ENCODE data around the gene WWOX.

The WWOX gene

GRCh38 chr16:78709137-78709884 is 609.9 kb downstream of the WWOX start:
- H3K4me3 ChIP-seq (ENCODE audit: low read length): no peak overlapping the region
- no peak for TF ChIP-seq ZNF274 (IDR thresholded peaks at IDR 0.05; ENCODE audit: low read depth, low read length)

- TF ChIP-seq ZNF274 (IDR thresholded peaks at IDR 0.05; ENCODE audit: low read depth, low read length): no peak
- H3K4me3 ChIP-seq (ENCODE audit: low read length): no peak overlapping the region
These were observed 615.7 kb downstream of the WWOX start for GRCh38 chr16:78715106-78715505.

GRCh38 chr16:78715673-78716072 is 616.2 kb downstream of the WWOX start:
- H3K4me3 ChIP-seq (ENCODE audit: low read length): no peak overlapping the region
- TF ChIP-seq ZNF274 (IDR thresholded peaks at IDR 0.05; ENCODE audit: low read depth, low read length): no peak

- no peak overlapping the region for H3K4me3 ChIP-seq (ENCODE audit: low read length)
- TF ChIP-seq ZNF274 (IDR thresholded peaks at IDR 0.05; ENCODE audit: low read depth, low read length): no peak
These were observed 618.7 kb downstream of the WWOX start for GRCh38 chr16:78718141-78718540.

GRCh38 chr16:78720416-78720815 is 621.0 kb downstream of the WWOX start:
- TF ChIP-seq ZNF274 (IDR thresholded peaks at IDR 0.05; ENCODE audit: low read depth, low read length): no peak
- H3K4me3 ChIP-seq (ENCODE audit: low read length): no peak overlapping the region

GRCh38 chr16:78727536-78727935 is 628.1 kb downstream of the WWOX start:
- TF ChIP-seq ZNF274 (IDR thresholded peaks at IDR 0.05; ENCODE audit: low read depth, low read length): no peak
- H3K4me3 ChIP-seq (ENCODE audit: low read length): no peak overlapping the region

GRCh38 chr16:78729687-78730086 is 630.2 kb downstream of the WWOX start:
- H3K4me3 ChIP-seq (ENCODE audit: low read length): no peak overlapping the region
- TF ChIP-seq ZNF274 (IDR thresholded peaks at IDR 0.05; ENCODE audit: low read depth, low read length): no peak

GRCh38 chr16:78731785-78732184 is 632.3 kb downstream of the WWOX start:
- no peak for TF ChIP-seq ZNF274 (IDR thresholded peaks at IDR 0.05; ENCODE audit: low read depth, low read length)
- no peak overlapping the region for H3K4me3 ChIP-seq (ENCODE audit: low read length)

GRCh38 chr16:78732696-78733095 is 633.2 kb downstream of the WWOX start:
- H3K4me3 ChIP-seq (ENCODE audit: low read length): no peak overlapping the region
- no peak for TF ChIP-seq ZNF274 (IDR thresholded peaks at IDR 0.05; ENCODE audit: low read depth, low read length)

- TF ChIP-seq ZNF274 (IDR thresholded peaks at IDR 0.05; ENCODE audit: low read depth, low read length): no peak
- H3K4me3 ChIP-seq (ENCODE audit: low read length): no peak overlapping the region
These were observed 635.9 kb downstream of the WWOX start for GRCh38 chr16:78735337-78735736.

- H3K4me3 ChIP-seq (ENCODE audit: low read length): no peak overlapping the region
- TF ChIP-seq ZNF274 (IDR thresholded peaks at IDR 0.05; ENCODE audit: low read depth, low read length): no peak
These were observed 638.2 kb downstream of the WWOX start for GRCh38 chr16:78737630-78738029.

GRCh38 chr16:78738557-78738956 is 639.1 kb downstream of the WWOX start:
- no peak for TF ChIP-seq ZNF274 (IDR thresholded peaks at IDR 0.05; ENCODE audit: low read depth, low read length)
- H3K4me3 ChIP-seq (ENCODE audit: low read length): no peak overlapping the region

- no peak for TF ChIP-seq ZNF274 (IDR thresholded peaks at IDR 0.05; ENCODE audit: low read depth, low read length)
- H3K4me3 ChIP-seq (ENCODE audit: low read length): no peak overlapping the region
These were observed 640.8 kb downstream of the WWOX start for GRCh38 chr16:78740269-78740668.

- H3K4me3 ChIP-seq (ENCODE audit: low read length): peak overlapping the region; percentile 26; the same call in 1 of the 2 replicates
These were observed 643.2 kb downstream of the WWOX start for GRCh38 chr16:78742501-78743283.

GRCh38 chr16:78743556-78743955 is 644.1 kb downstream of the WWOX start:
- H3K4me3 ChIP-seq (ENCODE audit: low read length): no peak overlapping the region
- no peak for TF ChIP-seq ZNF274 (IDR thresholded peaks at IDR 0.05; ENCODE audit: low read depth, low read length)

More at GRCh38 chr16:78742501-78743283, 643.2 kb downstream of the WWOX start:
- no peak for TF ChIP-seq ZNF274 (IDR thresholded peaks at IDR 0.05; ENCODE audit: low read depth, low read length)

Measured in GM08714 (cell line).